Measurements from ENCODE around the gene CUL5.

The CUL5 gene

GRCh38 chr11:108008656-108009496 is at the start of gene CUL5:
CUL5 (plus strand) TSS chr11:108008898; CDS start chr11:108009349, 451 bp downstream.
- DNase-seq: peak; percentile 90

DNA sequence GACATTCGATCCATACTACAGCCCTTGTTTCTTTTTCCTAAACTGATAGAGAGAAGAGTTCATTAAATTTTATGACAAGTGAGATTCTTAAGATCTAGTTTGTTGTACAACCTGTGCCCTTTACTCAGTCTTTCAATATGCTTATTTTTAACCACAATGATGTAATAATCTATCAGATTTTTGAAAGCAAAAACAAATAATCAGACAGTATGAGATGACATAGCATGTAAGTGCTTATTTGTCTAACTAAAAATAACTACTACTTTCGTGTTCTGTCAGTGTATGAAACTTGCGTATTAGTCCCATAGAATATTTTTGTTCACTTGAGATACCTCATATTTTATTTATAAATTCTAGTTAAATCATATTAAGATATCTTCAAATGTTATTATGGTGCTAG is 47.2 kb upstream of the CUL5 start:
- no peak for DNase-seq

DNA sequence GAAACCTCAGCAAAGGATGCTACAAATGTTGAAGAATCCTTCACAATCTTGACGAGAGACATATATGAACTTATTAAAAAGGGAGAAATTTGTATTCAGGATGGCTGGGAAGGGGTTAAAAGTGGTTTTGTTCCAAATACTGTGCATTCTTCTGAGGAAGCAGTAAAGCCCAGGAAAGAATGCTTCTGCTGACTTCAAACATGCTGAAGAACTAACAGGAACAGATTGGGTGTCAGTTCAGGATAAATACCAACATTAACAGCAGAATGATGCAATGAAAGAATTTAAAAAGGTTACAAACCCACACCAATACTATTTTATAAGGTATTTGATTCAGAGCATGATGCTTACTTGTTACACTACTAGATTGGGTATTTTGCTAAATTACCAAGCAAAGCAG is 46.5 kb upstream of the CUL5 start:
- no peak for DNase-seq

GRCh38 chr11:107963091-107963490 is 45.6 kb upstream of the CUL5 start:
- DNase-seq: no peak

- DNase-seq: no peak
Observed at GRCh38 chr11:107969219-107969618, 39.5 kb upstream of the CUL5 start.

DNA sequence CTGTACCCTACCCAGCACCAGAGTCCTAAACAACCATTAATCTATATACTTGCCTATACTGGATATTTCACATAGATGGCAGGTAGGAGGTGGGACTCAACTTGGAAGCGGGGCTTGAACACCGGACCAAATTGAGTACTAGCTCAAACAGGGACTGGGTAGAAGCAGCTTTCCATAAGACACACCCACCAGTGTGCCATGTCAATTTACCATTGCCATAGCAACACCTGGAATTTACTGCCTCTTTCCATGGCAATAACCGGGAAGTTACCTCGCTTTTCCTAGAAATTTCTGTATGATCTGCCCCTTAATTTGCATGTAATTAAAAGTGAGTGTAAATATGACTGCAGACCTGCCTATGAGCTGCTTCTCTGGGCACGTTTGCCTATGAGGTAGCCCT is 38.6 kb upstream of the CUL5 start:
- DNase-seq: no peak

DNA sequence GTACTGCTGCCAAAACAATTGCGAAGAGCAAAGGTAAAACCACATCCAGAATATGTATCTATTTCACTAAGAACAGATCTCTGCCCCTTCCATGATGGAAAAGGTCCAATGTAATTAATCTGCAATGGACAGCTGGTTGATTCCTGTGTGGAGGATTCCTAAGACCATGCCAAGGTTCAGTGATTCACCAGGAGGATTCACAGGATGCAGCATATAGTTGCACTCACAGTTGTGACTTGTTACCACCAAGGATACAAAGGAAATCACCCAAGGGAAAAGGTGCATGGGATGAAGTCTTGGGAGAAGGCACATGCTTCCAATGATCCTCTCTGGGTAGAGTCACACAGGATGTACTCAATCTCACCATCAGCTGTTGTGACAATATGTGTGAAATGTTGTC is 35.1 kb upstream of the CUL5 start:
- no peak for DNase-seq

GRCh38 chr11:107988397-107989158 is 20.1 kb upstream of the CUL5 start:
- DNase-seq: no peak

- DNase-seq: no peak
Observed at GRCh38 chr11:107991868-107992414, 16.8 kb upstream of the CUL5 start.

DNA sequence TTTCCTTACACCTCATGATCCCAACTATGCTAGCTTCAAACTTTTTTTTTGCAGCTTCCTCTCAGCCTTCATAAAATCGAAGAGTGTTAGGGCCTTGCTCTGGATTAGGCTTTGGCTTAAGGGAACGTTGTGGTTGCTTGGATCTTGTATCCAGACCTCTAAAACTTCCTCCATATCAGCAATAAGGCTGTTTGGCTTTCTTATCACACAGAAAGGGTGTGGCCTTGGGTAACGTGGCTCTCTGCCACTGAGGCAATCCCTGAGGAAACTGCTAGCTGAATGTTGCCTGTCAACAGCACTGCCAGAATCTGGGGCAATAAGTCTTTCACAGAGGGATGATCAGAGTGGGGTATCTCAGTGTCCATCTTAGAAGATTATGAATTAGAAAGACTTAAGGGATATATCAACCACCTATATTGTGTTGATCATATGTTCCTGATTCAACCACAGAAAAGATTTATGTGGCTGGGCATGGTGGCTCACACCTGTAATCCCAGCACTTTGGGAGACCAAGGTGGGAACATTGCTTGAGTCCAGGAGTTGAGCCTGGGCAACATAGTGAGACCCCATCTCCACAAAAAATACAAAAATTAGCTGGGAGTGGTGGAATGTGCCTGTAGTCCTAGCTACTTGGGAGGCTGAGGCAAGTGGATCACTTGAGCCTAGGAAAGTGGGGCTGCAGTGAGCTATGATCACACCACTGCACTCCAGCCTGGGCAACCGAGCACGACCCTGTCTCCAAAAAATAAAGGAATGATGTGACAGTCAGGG is 12.5 kb upstream of the CUL5 start:
- DNase-seq: no peak

GRCh38 chr11:107998761-107999160 is 9.9 kb upstream of the CUL5 start:
- DNase-seq: no peak

GRCh38 chr11:107999759-108000455 is 8.8 kb upstream of the CUL5 start:
- peak; percentile 48 for DNase-seq

DNA sequence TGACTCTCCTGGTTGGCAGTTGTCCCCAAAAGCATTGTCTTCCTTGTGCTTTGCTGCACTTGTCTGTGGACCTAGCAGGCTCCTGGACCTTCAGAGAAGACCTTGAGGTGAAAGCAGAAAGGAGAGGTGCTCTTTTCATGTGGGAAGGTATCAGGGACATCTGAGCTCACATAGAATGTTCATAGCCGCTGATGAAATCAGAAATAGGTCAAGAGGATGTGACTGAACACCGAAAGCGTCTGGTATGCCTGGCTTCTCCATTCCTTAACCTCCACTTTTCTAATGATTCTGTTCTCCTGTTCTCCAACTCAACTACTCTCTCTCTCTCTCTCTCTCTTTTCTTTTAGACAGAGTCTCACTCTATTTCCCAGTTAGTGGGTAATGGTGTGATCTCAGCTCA is 6.2 kb upstream of the CUL5 start:
- DNase-seq: no peak

GRCh38 chr11:108003623-108004022 is 5.1 kb upstream of the CUL5 start:
- no peak for DNase-seq

GRCh38 chr11:108007819-108008218 is 879 bp upstream of the CUL5 start:
- DNase-seq: no peak

DNA sequence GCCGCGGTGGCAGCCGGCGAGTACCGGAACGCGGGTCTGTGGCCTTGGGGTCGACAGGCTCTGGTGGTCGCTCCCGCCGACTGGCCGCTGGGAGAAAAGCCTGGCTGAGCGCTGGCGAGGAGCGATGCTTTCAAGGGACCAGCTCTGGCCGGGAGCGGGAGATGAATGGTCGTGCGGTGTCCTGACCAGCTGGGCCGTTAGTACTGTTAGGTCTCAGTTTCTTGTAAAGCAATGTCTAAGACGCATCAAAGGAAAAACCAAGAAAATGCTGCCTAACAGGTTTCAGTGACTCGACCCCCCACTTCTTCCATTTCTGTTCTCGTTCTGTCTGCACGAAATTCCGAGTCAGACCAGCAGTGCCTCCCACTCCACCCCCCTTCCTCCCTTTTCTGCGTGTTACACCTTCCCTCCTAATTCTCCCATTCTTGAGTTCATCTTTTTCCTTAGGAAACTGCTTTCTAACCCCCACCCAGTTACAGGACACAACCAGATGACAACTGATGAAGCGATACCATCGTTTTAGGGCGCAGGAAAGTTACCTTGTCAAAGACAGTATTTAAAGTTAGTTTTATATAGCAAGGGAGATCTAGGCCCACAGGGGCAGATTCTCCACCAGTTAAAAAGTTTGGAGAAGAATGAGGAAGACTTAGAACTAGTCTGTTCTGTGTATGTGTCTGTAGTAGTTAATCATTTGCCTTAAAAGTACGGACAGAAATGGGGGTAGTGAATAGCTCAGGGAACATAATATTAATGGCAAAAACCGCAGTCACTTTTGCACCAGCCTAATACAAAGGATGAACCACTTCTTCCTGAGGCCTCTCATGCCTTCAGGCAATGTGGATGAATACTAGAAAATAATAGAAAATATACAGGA is 1.0 kb downstream of the CUL5 start:
- DNase-seq: no peak

DNA sequence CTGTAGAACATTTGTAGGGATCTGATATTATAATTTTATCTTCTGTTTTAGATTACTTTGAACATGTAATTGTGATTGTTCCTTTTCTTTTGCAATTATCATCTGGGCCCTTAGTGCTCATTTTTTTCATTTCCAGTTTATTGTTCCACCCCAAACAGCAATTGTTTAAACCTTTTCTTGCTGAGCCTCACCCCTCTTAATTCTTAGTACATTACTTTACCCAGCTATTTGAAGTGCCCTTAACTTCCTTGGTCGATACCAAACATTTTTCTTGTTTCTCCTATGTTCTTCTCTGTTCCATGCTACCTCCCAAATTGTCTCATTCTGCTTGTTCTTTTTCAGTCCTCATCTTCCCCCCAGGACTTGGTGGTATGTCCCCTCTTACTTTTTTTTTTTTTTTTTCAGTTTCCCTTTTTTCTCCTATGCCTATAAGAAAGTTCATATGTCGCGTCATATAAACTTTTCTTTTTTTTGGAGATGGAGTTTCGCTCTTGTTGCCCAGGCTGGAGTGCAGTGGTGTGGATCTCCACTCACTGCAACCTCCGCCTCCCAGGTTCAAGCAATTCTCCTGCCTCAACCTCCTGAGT is 3.5 kb downstream of the CUL5 start:
- no peak for DNase-seq

GRCh38 chr11:108016647-108017046 is 7.9 kb downstream of the CUL5 start:
- no peak for DNase-seq

- no peak for DNase-seq
Observed at GRCh38 chr11:108018708-108019107, 10.0 kb downstream of the CUL5 start.

DNA sequence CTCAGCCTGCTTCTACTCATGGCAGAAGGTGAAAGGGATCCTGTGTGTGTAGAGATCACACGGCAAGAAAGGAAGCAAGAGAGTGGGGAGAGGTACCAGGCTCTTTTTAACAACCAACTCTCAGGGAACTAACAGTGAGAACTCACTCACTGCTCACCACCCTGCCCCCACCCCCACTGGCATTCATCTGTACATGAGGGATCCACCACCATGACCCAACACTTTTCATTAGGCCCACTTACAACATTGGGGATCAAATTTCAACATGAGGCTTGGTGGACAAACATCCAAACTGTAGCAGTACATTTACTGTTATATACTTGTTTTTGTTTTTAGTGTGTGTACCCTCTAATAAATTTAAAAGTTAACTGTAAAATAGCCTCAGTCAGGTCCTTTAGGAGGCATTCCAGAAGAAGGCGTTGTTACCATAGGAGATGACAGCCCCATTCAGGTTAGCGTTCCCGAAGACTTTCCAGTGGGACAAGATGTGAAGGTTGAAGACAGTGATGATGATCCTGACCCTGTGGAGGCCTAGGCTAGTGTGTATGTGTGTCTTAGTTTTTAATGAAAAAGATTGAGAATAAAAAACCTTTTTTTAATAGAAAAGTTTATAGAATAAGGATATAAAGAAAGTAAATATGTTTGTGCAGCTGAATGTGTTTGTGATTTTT is 11.3 kb downstream of the CUL5 start:
- DNase-seq: no peak

Data from CD4-positive, alpha-beta T cell treated with Interleukin-21 for 1 hour (primary cell).